ENCODE measurements around the gene STK24. TPM values are rescaled to one million over a fixed set of nuclear protein-coding genes. Genes with fewer than 3 reads are reported as not detected.

Gene STK24
- polyA plus RNA-seq, 2 of the 4 experiments (the other 2 are of a cell fraction) = 46.1 to 55.6 TPM

DNA sequence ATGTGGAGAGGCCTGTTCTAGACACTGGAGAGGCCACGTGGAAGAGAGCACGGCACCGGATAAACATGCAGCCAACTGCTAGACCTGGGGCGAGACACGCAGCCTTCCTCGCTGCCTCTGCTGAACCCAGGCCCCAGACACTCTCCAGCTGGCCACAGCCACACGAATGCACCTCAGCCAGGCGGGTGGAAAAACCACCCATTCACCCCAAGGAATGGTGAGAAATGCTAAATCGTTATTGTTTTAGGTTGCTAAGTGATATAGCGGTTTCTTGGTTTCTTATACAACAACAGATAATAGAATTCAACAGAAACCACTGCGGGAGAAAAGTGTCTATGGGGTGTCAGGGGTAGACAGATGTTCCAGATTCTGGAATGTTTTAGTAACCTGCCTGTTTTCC lies 52.5 kb downstream of the STK24 start:
- peaks cover 9% of the 10 kb centered on the region; the same call in 2 of the 3 replicates for H3K4me1 ChIP-seq
- H3K9me3 ChIP-seq = no peaks in the 10 kb centered on the region
- no peak for ATAC-seq
- FAIRE-seq = no peak
- no peak for DNase-seq (ENCODE audit: low read depth in 1 of 2, low spot score in 1 of 2)
- 93% methylated on average over 5 of the region's 11 CpGs for WGBS (ENCODE audit: missing lambda C conversion rate)
- no peak overlapping the region for H3K4me2 ChIP-seq
- CTCF ChIA-PET = no interaction called here
- H3K4me3 ChIP-seq = no peak overlapping the region
- POLR2A ChIA-PET = no interaction called here
- H3K27ac ChIP-seq = no peak overlapping the region
- no peak for TF ChIP-seq RFX5 (IDR thresholded peaks at IDR 0.05)
- TF ChIP-seq, protein P1, sequence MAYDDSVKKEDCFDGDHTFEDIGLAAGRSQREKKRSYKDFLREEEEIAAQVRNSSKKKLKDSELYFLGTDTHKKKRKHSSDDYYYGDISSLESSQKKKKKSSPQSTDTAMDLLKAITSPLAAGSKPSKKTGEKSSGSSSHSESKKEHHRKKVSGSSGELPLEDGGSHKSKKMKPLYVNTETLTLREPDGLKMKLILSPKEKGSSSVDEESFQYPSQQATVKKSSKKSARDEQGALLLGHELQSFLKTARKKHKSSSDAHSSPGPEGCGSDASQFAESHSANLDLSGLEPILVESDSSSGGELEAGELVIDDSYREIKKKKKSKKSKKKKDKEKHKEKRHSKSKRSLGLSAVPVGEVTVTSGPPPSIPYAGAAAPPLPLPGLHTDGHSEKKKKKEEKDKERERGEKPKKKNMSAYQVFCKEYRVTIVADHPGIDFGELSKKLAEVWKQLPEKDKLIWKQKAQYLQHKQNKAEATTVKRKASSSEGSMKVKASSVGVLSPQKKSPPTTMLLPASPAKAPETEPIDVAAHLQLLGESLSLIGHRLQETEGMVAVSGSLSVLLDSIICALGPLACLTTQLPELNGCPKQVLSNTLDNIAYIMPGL (CRISPR knock-in tag; IDR thresholded peaks at IDR 0.05; ENCODE audit: borderline replicate concordance) = no peak
- TF ChIP-seq, protein P2, sequence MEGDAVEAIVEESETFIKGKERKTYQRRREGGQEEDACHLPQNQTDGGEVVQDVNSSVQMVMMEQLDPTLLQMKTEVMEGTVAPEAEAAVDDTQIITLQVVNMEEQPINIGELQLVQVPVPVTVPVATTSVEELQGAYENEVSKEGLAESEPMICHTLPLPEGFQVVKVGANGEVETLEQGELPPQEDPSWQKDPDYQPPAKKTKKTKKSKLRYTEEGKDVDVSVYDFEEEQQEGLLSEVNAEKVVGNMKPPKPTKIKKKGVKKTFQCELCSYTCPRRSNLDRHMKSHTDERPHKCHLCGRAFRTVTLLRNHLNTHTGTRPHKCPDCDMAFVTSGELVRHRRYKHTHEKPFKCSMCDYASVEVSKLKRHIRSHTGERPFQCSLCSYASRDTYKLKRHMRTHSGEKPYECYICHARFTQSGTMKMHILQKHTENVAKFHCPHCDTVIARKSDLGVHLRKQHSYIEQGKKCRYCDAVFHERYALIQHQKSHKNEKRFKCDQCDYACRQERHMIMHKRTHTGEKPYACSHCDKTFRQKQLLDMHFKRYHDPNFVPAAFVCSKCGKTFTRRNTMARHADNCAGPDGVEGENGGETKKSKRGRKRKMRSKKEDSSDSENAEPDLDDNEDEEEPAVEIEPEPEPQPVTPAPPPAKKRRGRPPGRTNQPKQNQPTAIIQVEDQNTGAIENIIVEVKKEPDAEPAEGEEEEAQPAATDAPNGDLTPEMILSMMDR (IDR thresholded peaks at IDR 0.05) = no peak
- TF ChIP-seq ZNF302 (CRISPR knock-in tag; IDR thresholded peaks at IDR 0.05) = no peak
- TF ChIP-seq ZC3H11A (IDR thresholded peaks at IDR 0.05) = no peak
- TF ChIP-seq EHF (CRISPR knock-in tag; IDR thresholded peaks at IDR 0.05) = no peak
- TF ChIP-seq MYC (IDR thresholded peaks at IDR 0.05; ENCODE audit: borderline replicate concordance, low read length) = no peak
- TF ChIP-seq REST (IDR thresholded peaks at IDR 0.05) = no peak
- no peak for TF ChIP-seq GATA3 (IDR thresholded peaks at IDR 0.05; ENCODE audit: borderline replicate concordance)
- no peak for TF ChIP-seq HOXA7 (CRISPR knock-in tag; IDR thresholded peaks at IDR 0.05)

- FAIRE-seq (no peak), ATAC-seq (no peak), DNase-seq (ENCODE audit: low read depth in 1 of 2, low spot score in 1 of 2) (no peak)
- Histone ChIP-seq H3K9me3 (no peaks in the 10 kb centered on the region), H3K4me2 (no peak overlapping the region), H3K4me1 (peaks cover 9% of the 10 kb centered on the region; the same call in 2 of the 3 replicates), H3K4me3 (no peak overlapping the region), H3K27ac (no peak overlapping the region)
- WGBS (ENCODE audit: missing lambda C conversion rate) = 98% methylated on average over 14 of the region's 16 CpGs
- TF ChIP-seq MAFK (IDR thresholded peaks at IDR 0.05; ENCODE audit: partially characterized antibody) (no peak), HDAC2 (IDR thresholded peaks at IDR 0.05) (no peak), FOXS1 (CRISPR knock-in tag; IDR thresholded peaks at IDR 0.05) (no peak), SMC3 (IDR thresholded peaks at IDR 0.05) (no peak), CBX2 (IDR thresholded peaks at IDR 0.05; ENCODE audit: borderline replicate concordance, low read depth) (no peak), ZNF302 (CRISPR knock-in tag; IDR thresholded peaks at IDR 0.05) (no peak), CEBPB (IDR thresholded peaks at IDR 0.05) (no peak), EP300 (IDR thresholded peaks at IDR 0.05) (no peak)
- ChIA-PET CTCF (no interaction called here), POLR2A (no interaction called here)
These were observed 53.3 kb downstream of the STK24 start for GRCh38 chr13:98523455-98524102.

Data from A549 (cell line).